K562 (cell line): Measurements from ENCODE around the gene TCEA3. TPM values are rescaled to one million over a fixed set of nuclear protein-coding genes. Genes with fewer than 3 reads are reported as not detected.

Experiments used
- ATAC-seq: fragments of 200-7000 bp; cut with Tn5 transposase; 3 replicates; pipeline ENCODE4 v1.9.1; 2020; ENCODE audit warnings: moderate library complexity
- BruUV-seq: library from RNA; stranded (reverse); fragments of 400-500 nt; replicated peaks from 2 replicates; lab custom pipeline; 2021; lab: Mats Ljungman, UMichigan
- CTCF ChIA-PET: fragments of 300-600 bp; formaldehyde crosslinking; extraction: SDS; loops from one replicate; lab custom pipeline; 2021; ENCODE audit warnings: low intra/inter-chr PET ratio; lab: Yijun Ruan, JAX
- POLR2A ChIA-PET: fragments of 300-600, 350-650 bp; sonication (Branson Sonifier 250); formaldehyde crosslinking; extraction: SDS; loops from one replicate; lab custom pipeline; 2021; ENCODE audit warnings: antibody characterized with exemption, inconsistent platforms; lab: Yijun Ruan, JAX
- DNase-seq, 4 experiments: peaks; one replicate each; pipeline versions ENCODE4 v3.0.0 to v3.0.0-alpha.2; 2011 to 2018; ENCODE audit warnings: low spot score in 3 of 4, mixed read lengths in 3 of 4; ENCODE audit errors: extremely low read depth in 1 of 4
- FAIRE-seq: peaks from 2 replicates; lab custom pipeline; 2011; peaks lifted over from hg19 to GRCh38; lab: Jason Lieb, UNC
- H2AFZ ChIP-seq: 2 replicates; pipeline ENCODE4 v1.6.0; 2011; ENCODE audit warnings: low read depth, low read length, control low read depth, inconsistent platforms
- H3K27ac ChIP-seq: fragments of 200-600 bp; 3 replicates; pipeline ENCODE4 v1.8.0; 2011; ENCODE audit warnings: low read depth, mild to moderate bottlenecking, control low read depth, inconsistent platforms, low read length, moderate library complexity, mixed read lengths; ENCODE audit errors: extremely low read depth
- H3K27me3 ChIP-seq, 2 experiments: fragments of 300-600 bp in 1 of 2; 2 replicates in 1 of 2; 3 replicates in 1 of 2; pipeline versions ENCODE4 v1.6.0 to v1.8.0; 2011; ENCODE audit warnings: inconsistent platforms in 2 of 2, low read length in 2 of 2, mild to moderate bottlenecking in 1 of 2, mixed read lengths in 1 of 2, moderate library complexity in 1 of 2; ENCODE audit not compliant: control insufficient read depth in 2 of 2, insufficient read depth in 2 of 2
- H3K36me3 ChIP-seq: fragments of 300-600 bp; 3 replicates; pipeline ENCODE4 v1.8.0; 2011; ENCODE audit warnings: mild to moderate bottlenecking, low read length, inconsistent platforms; ENCODE audit not compliant: control insufficient read depth, insufficient read depth
- H3K4me1 ChIP-seq, 2 experiments: fragments of 200-600 bp in 1 of 2; replicated peaks in 1 of 2; 2 replicates in 1 of 2; 3 replicates in 1 of 2; pipeline versions ENCODE4 v1.5.1 to v1.8.0; 2011; ENCODE audit warnings: inconsistent platforms in 2 of 2, low read length in 2 of 2, mild to moderate bottlenecking in 1 of 2, mixed read lengths in 1 of 2, moderate library complexity in 1 of 2; ENCODE audit not compliant: control insufficient read depth in 2 of 2, insufficient read depth in 2 of 2
- H3K4me2 ChIP-seq: 2 replicates; pipeline ENCODE4 v1.6.1; 2011; ENCODE audit warnings: low read length, control low read depth, inconsistent platforms, mixed read lengths; ENCODE audit not compliant: insufficient read depth
- H3K4me3 ChIP-seq: fragments of 200-600 bp; sonication (generic), shearing (Covaris generic); 2 replicates; pipeline ENCODE4 v1.5.1; 2016; ENCODE audit warnings: control low read depth, inconsistent platforms
- H3K79me2 ChIP-seq: fragments of 200-600 bp; 3 replicates; pipeline ENCODE4 v1.8.0; 2011; ENCODE audit warnings: low read length, inconsistent platforms; ENCODE audit not compliant: control insufficient read depth, insufficient read depth
- H3K9ac ChIP-seq, 2 experiments: 2 replicates each; pipeline versions ENCODE4 v1.6.0 to v1.6.1; 2011; ENCODE audit warnings: low read depth in 2 of 2, low read length in 2 of 2, control low read depth in 1 of 2, inconsistent platforms in 1 of 2, mild to moderate bottlenecking in 1 of 2, mixed read lengths in 1 of 2; ENCODE audit not compliant: insufficient read depth in 1 of 2
- H3K9me1 ChIP-seq: one replicate; pipeline ENCODE4 v1.6.0; 2011; ENCODE audit warnings: inconsistent platforms, mild to moderate bottlenecking, low read length, moderate library complexity; ENCODE audit not compliant: control insufficient read depth, insufficient read depth
- H3K9me3 ChIP-seq: replicated peaks from 2 replicates; pipeline ENCODE4 v1.5.1; 2011; ENCODE audit warnings: low read depth, low read length, inconsistent platforms; ENCODE audit not compliant: control insufficient read depth, insufficient read depth
- H4K20me1 ChIP-seq: replicated peaks from 2 replicates; pipeline ENCODE4 v1.6.1; 2011; ENCODE audit warnings: low read length, inconsistent platforms, mixed read lengths; ENCODE audit not compliant: control insufficient read depth, insufficient read depth
- BRD4 ChIP-seq: fragments of 200-600 bp; sonication (generic); IDR thresholded peaks from 2 replicates; pipeline ENCODE4 v1.6.1; 2017; ENCODE audit warnings: inconsistent platforms
- CREM ChIP-seq: IDR thresholded peaks from 2 replicates; pipeline ENCODE4 v1.6.1; 2014; ENCODE audit warnings: antibody characterized with exemption, low read depth
- FOXJ2 ChIP-seq: fragments of 200-800 bp; sonication (Bioruptor generic); IDR thresholded peaks from 2 replicates; pipeline ENCODE4 v1.6.1; 2016; ENCODE audit warnings: missing genetic modification characterization, missing compliant biosample characterization
- FOXK2 ChIP-seq, 2 experiments: fragments of 450-650 bp; IDR thresholded peaks in 1 of 2; conservative IDR thresholded peaks in 1 of 2; 2 replicates each; pipeline ENCODE4 v1.6.1; 2016; ENCODE audit warnings: low read depth in 2 of 2, mild to moderate bottlenecking in 1 of 2
- SMAD1 ChIP-seq: fragments of 150-350 bp; IDR thresholded peaks from 2 replicates; pipeline ENCODE4 v1.6.1; 2014; ENCODE audit warnings: low read length, low read depth; ENCODE audit not compliant: partially characterized antibody
- STAT5A ChIP-seq: IDR thresholded peaks from 2 replicates; pipeline ENCODE4 v1.6.1; 2012; ENCODE audit warnings: low read length, inconsistent platforms, borderline replicate concordance
- XRCC3 ChIP-seq: fragments of 450-650 bp; IDR thresholded peaks from 2 replicates; pipeline ENCODE4 v1.6.1; 2017; ENCODE audit warnings: mild to moderate bottlenecking, moderate library complexity
- ZNF134 ChIP-seq: fragments of 250-450 bp; sonication (Bioruptor Pico); conservative IDR thresholded peaks from 2 replicates; pipeline ENCODE4 v1.4.0; 2020
- ZNF263 ChIP-seq: sonication (generic); formaldehyde crosslinking; IDR thresholded peaks from 2 replicates; pipeline ENCODE4 v1.8.0; 2022; ENCODE audit warnings: mild to moderate bottlenecking, missing genetic modification reagents, borderline replicate concordance
- ZNF384 ChIP-seq: IDR thresholded peaks from 2 replicates; pipeline ENCODE4 v1.6.1; 2012; ENCODE audit warnings: low read depth, low read length, improper control_type of control experiment
- WGBS: fragments of 100-300 bp; shearing (Covaris generic); methylation state at CpG from one replicate; pipeline ENCODE4 v1.1.6; 2016; ENCODE audit warnings: low coverage, mixed read lengths; ENCODE audit not compliant: insufficient coverage; ENCODE audit errors: missing lambda C conversion rate; 5-methylcytosine and 5-hydroxymethylcytosine counted together
- in situ Hi-C: fragments of 300-500 bp; cut with MboI; formaldehyde crosslinking; loops from 4 replicates; pipeline ENCODE4 v1.15.0; 2018; ENCODE audit warnings: inconsistent platforms, mixed read lengths
- intact Hi-C: fragments of 100-400 bp; cut with micrococcal nuclease; formaldehyde crosslinking; loops from 2 replicates; pipeline ENCODE4 v1.14.2; 2022
- polyA plus RNA-seq, 8 experiments: library from polyadenylated mRNA; depleted of rRNA in 4 of 8; stranded (reverse) in 5 of 8; unstranded in 3 of 8; fragments of >200 nt; fragmentation: Nextera tagmentation in 2 of 8; fragmentation: Illumina TruSeq in 1 of 8; extraction: Ambion mirVana in 2 of 8; extraction: Trizol in 1 of 8; gene quantifications; 2 replicates each; pipeline versions ENCODE4 v1.2.1 to v1.2.3, GENCODE V29; 2011 to 2014; ENCODE audit warnings: inconsistent platforms in 1 of 8, missing spikeins in 1 of 8
- total RNA-seq, 7 experiments: library from RNA; depleted of rRNA in 6 of 7; stranded (reverse); fragments of >200 nt in 6 of 7; fragmentation: Illumina TruSeq in 2 of 7; extraction: Trizol in 2 of 7; gene quantifications; 2 replicates each; pipeline versions ENCODE4 v1.2.1 to v1.2.3, GENCODE V29; 2011 to 2021; ENCODE audit warnings: low replicate concordance in 1 of 7
- TF ChIP-seq, protein P1 (sequence below): sonication (generic); formaldehyde crosslinking; IDR thresholded peaks from 2 replicates; pipeline ENCODE4 v1.8.0; 2022; ENCODE audit warnings: missing genetic modification reagents, mild to moderate bottlenecking, moderate library complexity, borderline replicate concordance
- TF ChIP-seq, protein P2 (sequence below), 2 experiments: fragments of 250-450 bp in 1 of 2; fragments of 450-650 bp in 1 of 2; sonication (Bioruptor Pico) in 1 of 2; IDR thresholded peaks; 2 replicates each; pipeline versions ENCODE4 v1.6.1 to v1.8.0; 2016 to 2021; ENCODE audit warnings: mild to moderate bottlenecking in 2 of 2, moderate library complexity in 2 of 2, missing compliant biosample characterization in 1 of 2, missing genetic modification characterization in 1 of 2
- TF ChIP-seq, protein P3 (sequence below): sonication (generic); formaldehyde crosslinking; IDR thresholded peaks from 2 replicates; pipeline ENCODE4 v1.8.0; 2022; ENCODE audit warnings: mild to moderate bottlenecking, low read depth, missing genetic modification reagents

The TCEA3 gene
- total and polyA plus RNA-seq, 9 of the 15 experiments (the other 6 are each of a cell fraction or from before 2014, with no cell fraction given): 0.03 to 0.55 (median 0.36) TPM

DNA sequence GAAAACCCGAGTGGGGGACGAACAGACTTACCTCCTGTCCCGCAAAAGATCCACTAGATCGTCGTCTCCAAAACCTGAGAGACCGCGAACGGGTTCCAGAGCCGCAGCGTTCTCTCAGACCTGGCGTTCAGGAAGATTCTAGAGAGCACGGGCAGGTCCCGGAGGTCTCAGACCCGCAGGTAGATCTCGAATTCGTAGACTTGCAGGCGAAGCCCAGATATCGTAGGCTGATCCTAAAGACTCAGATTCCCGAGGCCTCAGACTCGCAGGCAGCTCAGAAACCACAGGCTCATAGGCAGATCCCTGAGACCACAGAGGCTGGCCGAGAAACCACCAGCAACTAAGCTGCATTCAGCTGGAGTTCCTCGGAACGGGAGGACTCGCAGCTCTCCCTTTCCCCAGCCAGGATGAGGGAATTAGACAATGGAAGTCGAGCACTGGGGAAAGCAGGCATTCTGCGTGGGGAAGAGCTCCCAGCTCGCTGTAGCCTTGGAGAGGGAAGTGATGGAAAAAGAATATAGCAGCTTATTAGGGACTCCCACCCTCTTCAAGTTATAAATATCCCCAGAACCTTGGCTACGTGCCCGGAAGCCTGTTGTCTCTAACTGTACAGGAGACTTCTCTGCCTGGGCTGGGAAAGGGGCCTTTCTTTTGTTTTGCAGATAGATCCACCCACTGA is 55.1 kb downstream of the TCEA3 start, which contains the start of gene ZNF436:
Gene ZNF436, minus strand, starts transcription at position 502 of the 679 bp plus-strand sequence. CDS start 1,831 bp downstream, outside the sequence.
- intact Hi-C loops: loop anchor here (1.0 kb wide), 1 partner anchor 35 kb away; no protein-coding TSS in a partner anchor
- TF ChIP-seq ZNF263 (CRISPR knock-in tag) (peak; percentile 54; the same call in 1 of the 2 replicates), SMAD1 (peak; percentile 47), CREM (no peak), STAT5A (peak; percentile 36; the same call in 1 of the 2 replicates), FOXK2 (conservative IDR thresholded peaks at IDR 0.05 in 1 of 2, IDR thresholded peaks at IDR 0.05 in 1 of 2; ENCODE audit: low read depth in 2 of 2) (0 out of 4 replicates have a peak, but pooled peaks of 1 of the 2 experiments have one; percentile 37), XRCC3 (no peak), ZNF134 (CRISPR knock-in tag) (0 out of 2 replicates have a peak, but pooled peaks have one; percentile 26), BRD4 (peak; percentile 44; the same call in 1 of the 2 replicates), FOXJ2 (no peak), ZNF384 (no peak)
- TF ChIP-seq, protein P1, sequence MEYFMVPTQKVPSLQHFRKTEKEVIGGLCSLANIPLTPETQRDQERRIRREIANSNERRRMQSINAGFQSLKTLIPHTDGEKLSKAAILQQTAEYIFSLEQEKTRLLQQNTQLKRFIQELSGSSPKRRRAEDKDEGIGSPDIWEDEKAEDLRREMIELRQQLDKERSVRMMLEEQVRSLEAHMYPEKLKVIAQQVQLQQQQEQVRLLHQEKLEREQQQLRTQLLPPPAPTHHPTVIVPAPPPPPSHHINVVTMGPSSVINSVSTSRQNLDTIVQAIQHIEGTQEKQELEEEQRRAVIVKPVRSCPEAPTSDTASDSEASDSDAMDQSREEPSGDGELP (CRISPR knock-in tag): peak; percentile 48; the same call in 1 of the 2 replicates
- TF ChIP-seq, protein P2, sequence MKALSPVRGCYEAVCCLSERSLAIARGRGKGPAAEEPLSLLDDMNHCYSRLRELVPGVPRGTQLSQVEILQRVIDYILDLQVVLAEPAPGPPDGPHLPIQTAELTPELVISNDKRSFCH (CRISPR knock-in tag; IDR thresholded peaks at IDR 0.05): no peak
- TF ChIP-seq, protein P2 (tag; IDR thresholded peaks at IDR 0.05): no peak
- TF ChIP-seq, protein P3, sequence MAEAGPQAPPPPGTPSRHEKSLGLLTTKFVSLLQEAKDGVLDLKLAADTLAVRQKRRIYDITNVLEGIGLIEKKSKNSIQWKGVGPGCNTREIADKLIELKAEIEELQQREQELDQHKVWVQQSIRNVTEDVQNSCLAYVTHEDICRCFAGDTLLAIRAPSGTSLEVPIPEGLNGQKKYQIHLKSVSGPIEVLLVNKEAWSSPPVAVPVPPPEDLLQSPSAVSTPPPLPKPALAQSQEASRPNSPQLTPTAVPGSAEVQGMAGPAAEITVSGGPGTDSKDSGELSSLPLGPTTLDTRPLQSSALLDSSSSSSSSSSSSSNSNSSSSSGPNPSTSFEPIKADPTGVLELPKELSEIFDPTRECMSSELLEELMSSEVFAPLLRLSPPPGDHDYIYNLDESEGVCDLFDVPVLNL: 0 out of 2 replicates have a peak, but pooled peaks have one; percentile 72

More for the DNA sequence above, 55.1 kb downstream of the TCEA3 start, which contains the start of gene ZNF436:
- 2% methylated on average over 29 of the region's 29 CpGs for WGBS
- Histone ChIP-seq H3K4me3 (peak within 1 kb of the TSS; percentile 58), H4K20me1 (no peaks in the 10 kb centered on the region), H3K9me3 (peaks cover 4% of the 10 kb centered on the region), H3K27me3 (no peaks in the 10 kb centered on the region), H3K4me1 (peaks cover 23 to 36% of the 10 kb centered on the region in 2 experiments), H3K27ac (peak within 1 kb of the TSS; percentile 97), H3K36me3 (peaks cover 25% of the 10 kb centered on the region), H3K79me2 (peaks cover 54% of the 10 kb centered on the region), H3K9me1 (no peaks in the 10 kb centered on the region), H3K9ac (peak within 1 kb of the TSS; percentile 90 to 99), H3K4me2 (peak within 1 kb of the TSS; percentile 98), H2AFZ (peak within 1 kb of the TSS; percentile 98)
- TSS peak; percentile 66 for BruUV-seq
- DNase-seq (peak; percentile 34 to 95 (median 54)), FAIRE-seq (peak; percentile 74), ATAC-seq (peak; percentile 8)
- in situ Hi-C loops: no loop called here
- CTCF ChIA-PET: no interaction called here
- POLR2A ChIA-PET: interaction anchor here (0.7 to 1.9 kb wide), 12 partner anchors 9 to 201 kb away, joined by 3 to 8 read pairs (median 3); partner anchors contain the start of genes HNRNPR, ID3 and LUZP1
